ENCODE measurements around the gene RUVBL2.
A peak's percentile ranks its signal among the peaks of the same experiment; 100 is the strongest.

Gene RUVBL2

DNA sequence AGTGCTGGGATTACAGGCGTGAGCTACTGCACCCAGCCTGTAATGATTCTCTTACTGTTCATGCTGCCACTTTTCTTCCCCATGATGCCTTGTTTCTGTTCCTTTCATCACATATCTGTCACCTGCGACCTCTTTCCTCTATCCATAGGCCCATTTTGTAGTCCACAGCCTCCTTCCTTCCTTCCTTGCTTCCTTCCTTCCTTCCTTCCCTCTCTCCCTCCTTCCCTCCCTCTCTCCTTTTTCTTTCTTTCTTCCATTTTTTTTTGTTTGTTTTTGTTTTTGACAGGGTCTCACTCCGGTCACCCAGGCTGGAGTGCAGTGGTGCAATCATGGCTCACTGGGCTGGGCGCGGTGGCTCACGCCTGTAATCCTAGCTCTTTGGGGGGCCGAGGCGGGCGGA lies 4.8 kb upstream of the RUVBL2 start:
- no peaks in the 10 kb centered on the region for H3K27me3 Mint-ChIP-seq (ENCODE audit: low read depth)
- DNase-seq (ENCODE audit: low spot score) = no peak
- H3K36me3 Mint-ChIP-seq (ENCODE audit: low read depth) = peaks cover 30% of the 10 kb centered on the region
- no peaks in the 10 kb centered on the region for H3K9me3 Mint-ChIP-seq
- H3K4me1 Mint-ChIP-seq (ENCODE audit: low read depth) = peaks cover 17% of the 10 kb centered on the region
- no peak overlapping the region for H3K27ac Mint-ChIP-seq
- no peak overlapping the region for H3K4me3 Mint-ChIP-seq

- Mint-ChIP-seq H3K36me3 (ENCODE audit: low read depth) (peaks cover 30% of the 10 kb centered on the region), H3K27me3 (ENCODE audit: low read depth) (no peaks in the 10 kb centered on the region), H3K27ac (no peak overlapping the region), H3K4me3 (peak overlapping the region; percentile 20), H3K4me1 (ENCODE audit: low read depth) (peaks cover 20% of the 10 kb centered on the region), H3K9me3 (no peaks in the 10 kb centered on the region)
- DNase-seq (ENCODE audit: low spot score) = no peak
Observed at GRCh38 chr19:48989701-48990291, 3.9 kb upstream of the RUVBL2 start.

- Mint-ChIP-seq H3K27me3 (ENCODE audit: low read depth) (no peaks in the 10 kb centered on the region), H3K36me3 (ENCODE audit: low read depth) (peaks cover 32% of the 10 kb centered on the region), H3K4me3 (peak overlapping the region; percentile 20), H3K27ac (peak overlapping the region; percentile 65), H3K4me1 (ENCODE audit: low read depth) (peaks cover 26% of the 10 kb centered on the region), H3K9me3 (no peaks in the 10 kb centered on the region)
- DNase-seq (ENCODE audit: low spot score) = no peak
Observed at GRCh38 chr19:48990400-48990799, 3.3 kb upstream of the RUVBL2 start.

DNA sequence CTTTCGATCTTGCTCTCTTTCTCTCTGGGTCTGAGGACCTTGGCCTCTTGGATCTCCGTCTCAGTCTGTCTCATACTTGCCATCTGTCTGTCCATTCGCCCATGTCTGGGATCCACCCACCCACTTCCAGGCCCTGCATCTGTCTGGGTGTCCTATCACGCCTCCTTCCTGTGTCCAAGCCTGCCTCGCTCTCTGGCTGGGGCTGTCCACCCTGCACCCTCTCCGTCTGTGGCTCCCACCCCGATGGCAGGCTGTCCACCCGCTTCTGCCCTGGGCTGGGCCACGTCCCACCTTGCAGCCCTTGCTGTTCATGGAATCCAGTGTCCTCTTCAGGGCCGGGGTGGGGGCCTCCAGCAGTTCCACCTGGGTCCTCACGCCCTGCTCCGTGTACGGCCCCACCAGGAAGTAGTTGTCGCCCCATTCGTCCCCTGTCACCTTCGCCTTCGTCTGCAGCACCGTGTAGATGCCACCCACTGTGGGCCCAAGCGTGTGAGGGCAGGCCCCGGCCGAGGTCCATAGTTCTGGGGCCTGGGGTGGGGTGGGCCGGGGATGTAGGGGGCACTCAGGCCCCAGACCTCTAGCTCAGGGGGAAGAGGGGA lies 2.6 kb upstream of the RUVBL2 start:
- peaks cover 27% of the 10 kb centered on the region for H3K4me1 Mint-ChIP-seq (ENCODE audit: low read depth)
- no peak for DNase-seq (ENCODE audit: low spot score)
- H3K36me3 Mint-ChIP-seq (ENCODE audit: low read depth) = peaks cover 29% of the 10 kb centered on the region
- H3K9me3 Mint-ChIP-seq = no peaks in the 10 kb centered on the region
- no peaks in the 10 kb centered on the region for H3K27me3 Mint-ChIP-seq (ENCODE audit: low read depth)
- no peak overlapping the region for H3K4me3 Mint-ChIP-seq
- H3K27ac Mint-ChIP-seq = no peak overlapping the region

GRCh38 chr19:48991873-48992580 lies 1.7 kb upstream of the RUVBL2 start:
- no peaks in the 10 kb centered on the region for H3K9me3 Mint-ChIP-seq
- peak overlapping the region; percentile 97 for H3K27ac Mint-ChIP-seq
- peaks cover 27% of the 10 kb centered on the region for H3K4me1 Mint-ChIP-seq (ENCODE audit: low read depth)
- H3K27me3 Mint-ChIP-seq (ENCODE audit: low read depth) = no peaks in the 10 kb centered on the region
- DNase-seq (ENCODE audit: low spot score) = peak; percentile 5
- peak overlapping the region; percentile 90 for H3K4me3 Mint-ChIP-seq
- peaks cover 27% of the 10 kb centered on the region for H3K36me3 Mint-ChIP-seq (ENCODE audit: low read depth)

DNA sequence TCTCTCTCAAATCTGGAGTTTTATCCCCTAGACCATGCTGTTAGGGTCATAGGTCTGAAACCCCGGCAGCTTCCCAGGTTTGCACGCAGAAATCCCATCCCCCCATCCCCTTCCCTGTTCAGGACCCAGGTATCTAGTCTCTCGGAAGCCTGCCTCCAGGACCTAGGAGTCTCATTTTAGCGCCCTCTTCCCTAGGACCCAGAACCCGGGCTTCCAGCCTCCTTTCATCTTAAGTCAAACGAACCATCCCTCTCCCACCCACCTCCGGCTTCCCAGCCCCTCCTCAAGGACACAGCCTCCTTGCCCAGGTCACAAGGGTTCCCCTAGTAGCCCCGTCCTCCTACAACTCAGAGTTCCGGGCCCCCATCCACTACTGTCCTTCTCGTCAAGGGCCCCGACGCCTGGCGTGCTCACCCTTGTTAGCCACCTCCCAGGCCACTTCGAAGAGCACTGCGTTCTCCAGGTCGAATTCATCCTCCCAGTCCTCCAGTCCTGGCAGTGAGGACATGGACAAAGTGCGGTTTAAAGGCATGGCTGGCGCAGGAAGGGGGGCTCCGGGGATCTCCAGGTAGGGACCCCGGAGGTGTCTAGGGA lies 1.0 kb upstream of the RUVBL2 start:
- Mint-ChIP-seq H3K4me1 (ENCODE audit: low read depth) (peaks cover 27% of the 10 kb centered on the region), H3K27me3 (ENCODE audit: low read depth) (no peaks in the 10 kb centered on the region), H3K27ac (peak overlapping the region; percentile 97), H3K4me3 (peak overlapping the region; percentile 90), H3K36me3 (ENCODE audit: low read depth) (peaks cover 28% of the 10 kb centered on the region), H3K9me3 (no peaks in the 10 kb centered on the region)
- no peak for DNase-seq (ENCODE audit: low spot score)

- H3K27ac Mint-ChIP-seq = peak overlapping the region; percentile 97
- no peaks in the 10 kb centered on the region for H3K9me3 Mint-ChIP-seq
- peak; percentile 11 for DNase-seq (ENCODE audit: low spot score)
- H3K27me3 Mint-ChIP-seq (ENCODE audit: low read depth) = no peaks in the 10 kb centered on the region
- H3K4me1 Mint-ChIP-seq (ENCODE audit: low read depth) = peaks cover 25% of the 10 kb centered on the region
- H3K36me3 Mint-ChIP-seq (ENCODE audit: low read depth) = peaks cover 21% of the 10 kb centered on the region
- peak overlapping the region; percentile 90 for H3K4me3 Mint-ChIP-seq
Observed at GRCh38 chr19:48994035-48994386, 324 bp downstream of the RUVBL2 start.

- no peak overlapping the region for H3K4me3 Mint-ChIP-seq
- DNase-seq (ENCODE audit: low spot score) = peak; percentile 41
- peaks cover 18% of the 10 kb centered on the region for H3K4me1 Mint-ChIP-seq (ENCODE audit: low read depth)
- peaks cover 17% of the 10 kb centered on the region for H3K36me3 Mint-ChIP-seq (ENCODE audit: low read depth)
- H3K27ac Mint-ChIP-seq = no peak overlapping the region
- no peaks in the 10 kb centered on the region for H3K27me3 Mint-ChIP-seq (ENCODE audit: low read depth)
- H3K9me3 Mint-ChIP-seq = no peaks in the 10 kb centered on the region
Observed at GRCh38 chr19:48997972-48998371, 4.3 kb downstream of the RUVBL2 start.

DNA sequence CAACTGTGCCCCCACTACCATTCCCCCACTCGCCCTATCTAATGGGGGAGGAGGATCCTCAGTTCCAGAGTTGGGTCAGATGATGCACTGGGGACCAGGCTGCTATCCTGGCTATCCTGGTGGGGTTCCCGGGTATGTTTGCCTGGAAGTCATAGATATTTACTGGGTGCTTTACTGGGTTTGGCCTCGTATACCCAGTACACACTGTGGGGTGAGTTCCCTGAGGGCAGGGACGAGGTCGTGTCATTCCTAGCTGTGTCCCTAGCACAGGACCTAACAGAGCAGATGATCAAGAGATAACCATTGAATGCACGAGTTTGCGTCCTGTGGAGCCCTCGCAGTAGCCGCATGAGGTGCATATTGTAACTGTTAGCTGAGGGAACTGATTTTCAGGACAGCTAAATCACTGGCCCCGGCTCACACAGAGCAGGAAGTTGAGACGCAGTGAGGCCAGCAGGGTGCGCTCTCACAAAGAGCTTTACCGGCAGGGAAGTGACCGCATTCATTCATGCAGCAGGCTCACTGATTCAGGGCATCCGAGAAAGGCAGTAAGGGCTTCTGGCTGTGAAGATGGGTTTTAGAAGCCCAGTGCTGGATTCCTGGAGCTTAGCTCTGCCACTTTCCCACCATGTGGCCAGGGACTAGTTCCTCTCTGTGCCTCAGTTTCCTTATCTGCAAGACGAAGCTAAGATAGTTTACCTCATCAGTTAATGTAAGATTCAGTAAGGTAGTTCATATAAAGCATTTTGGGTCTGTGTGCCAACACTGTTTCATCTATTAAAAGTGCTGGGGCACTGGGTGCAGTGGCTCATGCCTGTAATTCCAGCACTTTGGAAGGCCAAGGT lies 6.0 kb downstream of the RUVBL2 start:
- DNase-seq (ENCODE audit: low spot score) = peak; percentile 47
- Mint-ChIP-seq H3K27ac (peak overlapping the region; percentile 26), H3K27me3 (ENCODE audit: low read depth) (no peaks in the 10 kb centered on the region), H3K4me1 (ENCODE audit: low read depth) (peaks cover 14% of the 10 kb centered on the region), H3K36me3 (ENCODE audit: low read depth) (peaks cover 18% of the 10 kb centered on the region), H3K9me3 (no peaks in the 10 kb centered on the region), H3K4me3 (no peak overlapping the region)

DNA sequence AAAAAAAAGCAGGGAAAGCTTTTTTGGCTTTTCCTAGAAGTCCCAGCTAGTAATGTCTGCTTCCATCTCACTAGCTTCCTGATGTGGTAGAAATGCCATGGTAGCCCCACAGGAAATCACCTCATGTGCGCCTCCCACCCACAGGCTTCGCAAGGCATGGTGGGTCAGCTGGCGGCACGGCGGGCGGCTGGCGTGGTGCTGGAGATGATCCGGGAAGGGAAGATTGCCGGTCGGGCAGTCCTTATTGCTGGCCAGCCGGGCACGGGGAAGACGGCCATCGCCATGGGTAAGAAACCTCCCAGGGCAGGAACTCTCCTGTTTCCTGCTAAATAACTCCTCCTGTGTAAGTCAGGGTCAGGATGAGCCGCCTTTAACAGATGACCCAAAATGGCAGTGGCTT lies 10.4 kb downstream of the RUVBL2 start:
- peaks cover 6% of the 10 kb centered on the region for H3K4me1 Mint-ChIP-seq (ENCODE audit: low read depth)
- H3K9me3 Mint-ChIP-seq = no peaks in the 10 kb centered on the region
- H3K27ac Mint-ChIP-seq = no peak overlapping the region
- no peaks in the 10 kb centered on the region for H3K27me3 Mint-ChIP-seq (ENCODE audit: low read depth)
- H3K4me3 Mint-ChIP-seq = no peak overlapping the region
- H3K36me3 Mint-ChIP-seq (ENCODE audit: low read depth) = peaks cover 20% of the 10 kb centered on the region
- no peak for DNase-seq (ENCODE audit: low spot score)

DNA sequence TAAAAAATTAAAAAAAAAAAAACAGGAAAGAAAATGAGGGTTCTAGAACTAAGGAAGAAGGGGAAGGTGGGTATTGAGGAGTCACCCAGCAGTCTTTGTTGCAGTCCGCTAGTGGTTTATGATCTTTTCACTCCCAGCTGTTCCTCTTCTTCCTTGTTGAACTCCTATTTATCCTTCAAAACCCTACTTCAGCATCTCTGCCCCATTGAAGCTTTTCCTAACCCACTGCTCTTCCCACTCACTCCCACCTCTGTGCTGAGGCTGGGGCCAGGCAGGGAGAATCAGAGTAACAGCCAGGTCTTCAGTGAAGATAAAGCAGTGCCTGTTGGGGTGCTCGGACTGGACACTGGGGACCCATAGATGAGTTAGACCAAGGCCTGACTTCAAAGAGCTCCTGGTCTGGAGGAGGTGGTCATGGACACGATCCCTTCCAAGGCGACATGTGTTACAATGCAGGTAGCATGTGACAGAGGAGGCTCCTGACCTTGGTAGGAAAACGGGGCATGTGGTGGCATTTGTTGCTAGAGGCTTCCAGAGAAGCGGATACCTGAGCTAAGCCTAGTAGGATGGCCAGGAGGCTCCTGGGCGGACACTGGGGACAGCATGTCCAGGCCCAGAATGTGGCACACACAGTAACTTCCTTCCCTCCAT lies 11.4 kb downstream of the RUVBL2 start:
- Mint-ChIP-seq H3K27ac (no peak overlapping the region), H3K36me3 (ENCODE audit: low read depth) (peaks cover 18% of the 10 kb centered on the region), H3K4me3 (no peak overlapping the region), H3K27me3 (ENCODE audit: low read depth) (no peaks in the 10 kb centered on the region), H3K9me3 (no peaks in the 10 kb centered on the region), H3K4me1 (ENCODE audit: low read depth) (no peaks in the 10 kb centered on the region)
- no peak for DNase-seq (ENCODE audit: low spot score)

DNA sequence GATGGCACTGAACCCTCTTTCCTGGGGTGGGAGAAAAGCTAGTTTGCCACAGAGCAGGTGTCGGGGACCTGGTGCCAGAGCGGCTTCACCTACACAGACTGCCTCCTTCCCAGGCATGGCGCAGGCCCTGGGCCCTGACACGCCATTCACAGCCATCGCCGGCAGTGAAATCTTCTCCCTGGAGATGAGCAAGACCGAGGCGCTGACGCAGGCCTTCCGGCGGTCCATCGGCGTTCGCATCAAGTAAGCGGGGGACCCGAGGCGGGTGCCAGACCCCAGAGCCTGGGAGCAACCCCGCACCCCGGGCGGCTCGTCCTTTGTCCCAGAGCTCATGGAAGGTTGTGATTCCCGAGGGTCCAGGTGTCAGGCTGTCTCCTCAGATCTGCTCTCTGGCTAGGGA lies 13.2 kb downstream of the RUVBL2 start:
- Mint-ChIP-seq H3K4me3 (no peak overlapping the region), H3K27ac (no peak overlapping the region), H3K36me3 (ENCODE audit: low read depth) (peaks cover 19% of the 10 kb centered on the region), H3K4me1 (ENCODE audit: low read depth) (no peaks in the 10 kb centered on the region), H3K9me3 (no peaks in the 10 kb centered on the region), H3K27me3 (ENCODE audit: low read depth) (no peaks in the 10 kb centered on the region)
- DNase-seq (ENCODE audit: low spot score) = no peak

- peaks cover 19% of the 10 kb centered on the region for H3K36me3 Mint-ChIP-seq (ENCODE audit: low read depth)
Observed at GRCh38 chr19:49009828-49010227, 16.1 kb downstream of the RUVBL2 start.

More at GRCh38 chr19:49009828-49010227, 16.1 kb downstream of the RUVBL2 start:
- no peak overlapping the region for H3K27ac Mint-ChIP-seq
- no peaks in the 10 kb centered on the region for H3K4me1 Mint-ChIP-seq (ENCODE audit: low read depth)
- DNase-seq (ENCODE audit: low spot score) = no peak
- no peaks in the 10 kb centered on the region for H3K9me3 Mint-ChIP-seq
- H3K4me3 Mint-ChIP-seq = no peak overlapping the region
- H3K27me3 Mint-ChIP-seq (ENCODE audit: low read depth) = no peaks in the 10 kb centered on the region

Measured in T-helper 2 cell treated with Interferon-gamma antibody and Interleukin-4, amounts not matched to agents 5 μg/mL and 100 μg/mL, for 36 hours (primary cell).